HCT116 (cell line): Measurements from ENCODE around the gene CDK11A. TPM values are rescaled to one million over a fixed set of nuclear protein-coding genes. Genes with fewer than 3 reads are reported as not detected.

Experiments used
- ATAC-seq: fragments of 200-7000 bp; cut with Tn5 transposase; 2 replicates; pipeline ENCODE4 v1.9.1; 2020; ENCODE audit warnings: mild to moderate bottlenecking, moderate library complexity
- BruUV-seq: library from RNA; stranded (reverse); fragments of 400-500 nt; replicated peaks from 2 replicates; lab custom pipeline; 2021; lab: Mats Ljungman, UMichigan
- CTCF ChIA-PET: fragments of 300-600 bp; sonication (Branson Sonifier 250); formaldehyde crosslinking; loops from one replicate; lab custom pipeline; 2021; ENCODE audit warnings: antibody characterized with exemption; lab: Charles Lee
- POLR2A ChIA-PET: fragments of 300-600, 350-600 bp; sonication (Branson Sonifier 250); formaldehyde crosslinking; loops from one replicate; lab custom pipeline; 2021; ENCODE audit warnings: antibody characterized with exemption; lab: Charles Lee
- RAD21 ChIA-PET, 2 experiments: fragments of 300-600 bp; sonication (Branson Sonifier 250); formaldehyde crosslinking; loops; one replicate each; lab custom pipeline; 2023; ENCODE audit warnings: low total read pairs in 2 of 2; ENCODE audit not compliant: uncharacterized antibody in 2 of 2, unreplicated experiment in 2 of 2, low non-redundant PET in 1 of 2; lab: Charles Lee
- DNase-seq: peaks from one replicate; pipeline ENCODE4 v3.0.0-alpha.2; 2010; ENCODE audit warnings: low read depth, low spot score
- H2AFZ ChIP-seq: fragments of 200-600 bp; shearing (Covaris generic), sonication (generic); 2 replicates; pipeline ENCODE4 v1.6.1; 2017; ENCODE audit warnings: low read depth, mixed run types, mixed read lengths, antibody characterized with exemption, low read length; ENCODE audit not compliant: poor library complexity, severe bottlenecking
- H3K27ac ChIP-seq: 2 replicates; pipeline ENCODE4 v1.5.1; 2012; ENCODE audit warnings: low read depth, low read length
- H3K27me3 ChIP-seq: fragments of 200-600 bp; sonication (generic); 2 replicates; pipeline ENCODE4 v1.6.1; 2016; ENCODE audit warnings: mixed run types, low read length, mixed read lengths; ENCODE audit not compliant: insufficient read depth
- H3K36me3 ChIP-seq, 2 experiments: fragments of 200-500 bp in 1 of 2; fragments of 200-600 bp in 1 of 2; sonication (Bioruptor generic) in 1 of 2; sonication (generic) in 1 of 2; 2 replicates each; pipeline versions ENCODE4 v1.5.1 to v1.6.1; 2014 to 2016; ENCODE audit warnings: low read length in 2 of 2, inconsistent platforms in 1 of 2, mixed read lengths in 1 of 2, mixed run types in 1 of 2; ENCODE audit not compliant: insufficient read depth in 2 of 2, control insufficient read depth in 1 of 2
- H3K4me1 ChIP-seq, 2 experiments: fragments of 200-600 bp in 1 of 2; sonication (generic) in 1 of 2; 2 replicates each; pipeline versions ENCODE4 v1.5.1 to v1.6.1; 2012 to 2017; ENCODE audit warnings: low read length in 2 of 2, inconsistent platforms in 1 of 2, mild to moderate bottlenecking in 1 of 2, mixed read lengths in 1 of 2, mixed run types in 1 of 2, moderate library complexity in 1 of 2; ENCODE audit not compliant: insufficient read depth in 2 of 2, control insufficient read depth in 1 of 2
- H3K4me2 ChIP-seq: fragments of 200-600 bp; sonication (generic); 2 replicates; pipeline ENCODE4 v1.6.1; 2017; ENCODE audit warnings: mixed run types, low read length, mixed read lengths
- H3K4me3 ChIP-seq, 2 experiments: fragments of 200-600 bp in 1 of 2; sonication (generic) in 1 of 2; replicated peaks in 1 of 2; 2 replicates each; pipeline ENCODE4 v1.5.1; 2011 to 2016; ENCODE audit warnings: low read length in 2 of 2, control low read depth in 1 of 2, low read depth in 1 of 2, mild to moderate bottlenecking in 1 of 2, mixed read lengths in 1 of 2, mixed run types in 1 of 2
- H3K79me2 ChIP-seq: fragments of 200-600 bp; sonication (generic); 2 replicates; pipeline ENCODE4 v1.6.1; 2017; ENCODE audit warnings: mild to moderate bottlenecking, mixed run types, low read length, moderate library complexity, mixed read lengths; ENCODE audit not compliant: insufficient read depth
- H3K9ac ChIP-seq: fragments of 200-600 bp; sonication (generic); 2 replicates; pipeline ENCODE4 v1.6.1; 2016; ENCODE audit warnings: low read length, mixed read lengths
- H3K9me2 ChIP-seq: fragments of 200-600 bp; sonication (generic), shearing (Covaris generic); 2 replicates; pipeline ENCODE4 v1.6.1; 2017; ENCODE audit warnings: mixed run types, mild to moderate bottlenecking, moderate library complexity; ENCODE audit not compliant: insufficient read depth
- H3K9me3 ChIP-seq, 2 experiments: fragments of 200-500 bp in 1 of 2; fragments of 200-600 bp in 1 of 2; sonication (Bioruptor generic) in 1 of 2; sonication (generic) in 1 of 2; 2 replicates each; pipeline ENCODE4 v1.6.1; 2014 to 2017; ENCODE audit warnings: low read length in 2 of 2, mixed read lengths in 2 of 2, inconsistent platforms in 1 of 2, low read depth in 1 of 2, mild to moderate bottlenecking in 1 of 2, mixed run types in 1 of 2, moderate library complexity in 1 of 2; ENCODE audit not compliant: control insufficient read depth in 1 of 2, insufficient read depth in 1 of 2
- H4K20me1 ChIP-seq: fragments of 200-600 bp; sonication (generic), shearing (Covaris generic); 2 replicates; pipeline ENCODE4 v1.6.1; 2017; ENCODE audit warnings: mixed run types, mild to moderate bottlenecking, moderate library complexity; ENCODE audit not compliant: insufficient read depth
- CBX3 ChIP-seq: IDR thresholded peaks from 2 replicates; pipeline ENCODE4 v1.6.1; 2012; ENCODE audit warnings: low read depth
- POLR2AphosphoS5 ChIP-seq: IDR thresholded peaks from 2 replicates; pipeline ENCODE4 v1.6.1; 2011; ENCODE audit warnings: mild to moderate bottlenecking, low read depth, low read length, moderate library complexity
- ZFX ChIP-seq: fragments of 450-650 bp; IDR thresholded peaks from 2 replicates; pipeline ENCODE4 v1.6.1; 2017
- intact Hi-C: fragments of 100-400 bp; cut with micrococcal nuclease; formaldehyde crosslinking; loops from 2 replicates; pipeline ENCODE4 v1.10.0; 2022
- total RNA-seq: library from RNA; stranded (reverse); gene quantifications from one replicate; pipeline ENCODE4 v1.2.1, GENCODE V29; 2021; ENCODE audit not compliant: unreplicated experiment
- TF ChIP-seq, protein P1 (sequence below), 3 experiments: fragments of 200-600 bp in 1 of 3; sonication (generic) in 1 of 3; IDR thresholded peaks in 2 of 3; conservative IDR thresholded peaks in 1 of 3; 2 replicates each; pipeline ENCODE4 v1.5.1; 2012 to 2017; ENCODE audit warnings: low read depth in 2 of 3, low read length in 2 of 3, antibody characterized with exemption in 1 of 3, borderline replicate concordance in 1 of 3, control low read depth in 1 of 3, mild to moderate bottlenecking in 1 of 3, mixed read lengths in 1 of 3, mixed run types in 1 of 3, moderate library complexity in 1 of 3; ENCODE audit not compliant: insufficient read depth in 1 of 3

The CDK11A gene
- total RNA-seq, 1 experiment from 2014 or later, result 61.0 TPM

DNA sequence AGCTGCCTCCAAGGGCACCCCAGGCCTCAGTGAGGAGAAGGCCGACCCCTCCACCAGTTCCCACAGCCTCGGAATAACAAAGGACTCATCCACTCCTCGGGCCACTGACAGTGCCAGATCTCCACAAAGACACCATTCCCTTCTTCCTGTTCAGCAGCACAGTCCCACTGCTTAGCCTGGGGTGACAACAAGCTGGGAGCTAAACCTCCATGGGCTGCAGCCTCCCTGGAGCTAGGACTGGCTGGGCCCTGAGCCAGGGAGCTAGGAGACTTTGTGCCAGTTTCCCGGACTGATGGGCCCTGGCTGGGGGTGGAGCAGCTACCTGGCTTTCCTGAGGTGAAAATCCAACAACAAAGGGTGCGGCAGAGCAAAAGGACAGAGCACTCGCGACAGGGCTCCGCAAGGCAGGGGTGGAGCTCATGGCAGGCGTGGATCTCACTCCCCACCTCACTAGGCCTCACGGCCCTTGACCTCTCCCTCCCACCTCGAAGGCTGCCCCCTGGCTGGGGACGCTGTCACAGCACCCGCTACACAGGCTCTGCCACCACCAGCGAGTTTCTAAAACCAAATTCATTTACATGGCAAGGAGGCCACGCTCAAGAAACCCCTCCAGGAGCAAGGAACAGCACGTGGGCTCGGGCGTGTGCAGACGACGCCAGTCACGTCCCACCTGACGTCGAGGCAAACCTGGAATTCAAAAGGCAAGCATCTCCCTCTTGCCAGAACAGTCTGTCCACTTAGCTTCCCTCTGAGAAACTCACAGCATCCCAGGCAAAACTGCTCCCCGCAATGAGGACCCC lies 45.4 kb downstream of the CDK11A start:
- Histone ChIP-seq H4K20me1 (no peaks in the 10 kb centered on the region), H3K4me1 (peaks cover 0 to 7% of the 10 kb centered on the region in 2 experiments; a peak in 1 of 4 replicates), H3K4me3 (no peak overlapping the region), H3K36me3 (no peaks in the 10 kb centered on the region), H3K27me3 (no peaks in the 10 kb centered on the region), H3K27ac (0 out of 2 replicates have a peak overlapping the region, but pooled peaks have one; percentile 15), H3K79me2 (0 out of 2 replicates have a peak, but pooled peaks cover 3% of the 10 kb centered on the region), H3K9me3 (no peaks in the 10 kb centered on the region), H3K4me2 (no peak overlapping the region), H3K9me2 (no peaks in the 10 kb centered on the region), H3K9ac (no peak overlapping the region), H2AFZ (no peak overlapping the region)
- intact Hi-C loops, result no loop called here
- peak; percentile 75 for ATAC-seq
- no TSS peak for BruUV-seq
- ChIA-PET POLR2A (no interaction called here), RAD21 (no interaction called here), CTCF (no interaction called here)
- DNase-seq, result no peak
- TF ChIP-seq CBX3 (no peak), POLR2AphosphoS5 (no peak), ZFX (no peak)
- TF ChIP-seq, protein P1, sequence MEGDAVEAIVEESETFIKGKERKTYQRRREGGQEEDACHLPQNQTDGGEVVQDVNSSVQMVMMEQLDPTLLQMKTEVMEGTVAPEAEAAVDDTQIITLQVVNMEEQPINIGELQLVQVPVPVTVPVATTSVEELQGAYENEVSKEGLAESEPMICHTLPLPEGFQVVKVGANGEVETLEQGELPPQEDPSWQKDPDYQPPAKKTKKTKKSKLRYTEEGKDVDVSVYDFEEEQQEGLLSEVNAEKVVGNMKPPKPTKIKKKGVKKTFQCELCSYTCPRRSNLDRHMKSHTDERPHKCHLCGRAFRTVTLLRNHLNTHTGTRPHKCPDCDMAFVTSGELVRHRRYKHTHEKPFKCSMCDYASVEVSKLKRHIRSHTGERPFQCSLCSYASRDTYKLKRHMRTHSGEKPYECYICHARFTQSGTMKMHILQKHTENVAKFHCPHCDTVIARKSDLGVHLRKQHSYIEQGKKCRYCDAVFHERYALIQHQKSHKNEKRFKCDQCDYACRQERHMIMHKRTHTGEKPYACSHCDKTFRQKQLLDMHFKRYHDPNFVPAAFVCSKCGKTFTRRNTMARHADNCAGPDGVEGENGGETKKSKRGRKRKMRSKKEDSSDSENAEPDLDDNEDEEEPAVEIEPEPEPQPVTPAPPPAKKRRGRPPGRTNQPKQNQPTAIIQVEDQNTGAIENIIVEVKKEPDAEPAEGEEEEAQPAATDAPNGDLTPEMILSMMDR (IDR thresholded peaks at IDR 0.05 in 2 of 3, conservative IDR thresholded peaks at IDR 0.05 in 1 of 3; ENCODE audit: borderline replicate concordance in 1 of 3, insufficient read depth in 1 of 3, low read depth in 2 of 3, low read length in 2 of 3), result peak in 2 of 3 experiments; percentile 42 to 53; a peak in 4 of 6 replicates
